Fibroblast of peridontal ligament (primary cell): ENCODE data around the gene ZNF185.
"Not testable (repeated sequence)": the region's sequence is repeated elsewhere in the genome, so short reads cannot be mapped to it uniquely, and the experiment has no call there.

Experiments
- DNase-seq: peaks from one replicate; pipeline ENCODE4 v3.0.0-alpha.2; 2010; ENCODE audit errors: extremely low read depth

ZNF185 gene

GRCh38 chrX:152895724-152896420, 2.0 kb upstream of the ZNF185 start:
- no peak for DNase-seq

DNA sequence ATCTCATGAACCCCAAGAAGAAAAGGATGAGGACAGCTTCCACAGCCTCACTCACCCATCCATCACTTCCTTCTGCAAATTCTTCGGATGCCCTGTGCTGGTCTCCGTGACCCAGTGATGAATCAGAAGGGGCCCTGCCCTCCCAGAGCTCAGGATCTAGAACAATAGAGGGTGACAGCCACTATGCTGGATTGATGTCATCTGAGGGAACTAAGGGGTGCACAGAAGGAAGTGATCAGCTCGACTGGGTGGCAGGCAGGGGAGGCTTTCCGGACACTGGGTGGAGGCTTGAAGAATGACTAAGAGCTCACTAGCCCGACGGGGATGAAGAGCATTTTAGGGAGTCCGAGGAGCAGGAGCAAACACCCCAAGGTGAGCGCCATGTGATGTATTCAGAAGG, 1.4 kb upstream of the ZNF185 start:
- no peak for DNase-seq

DNA sequence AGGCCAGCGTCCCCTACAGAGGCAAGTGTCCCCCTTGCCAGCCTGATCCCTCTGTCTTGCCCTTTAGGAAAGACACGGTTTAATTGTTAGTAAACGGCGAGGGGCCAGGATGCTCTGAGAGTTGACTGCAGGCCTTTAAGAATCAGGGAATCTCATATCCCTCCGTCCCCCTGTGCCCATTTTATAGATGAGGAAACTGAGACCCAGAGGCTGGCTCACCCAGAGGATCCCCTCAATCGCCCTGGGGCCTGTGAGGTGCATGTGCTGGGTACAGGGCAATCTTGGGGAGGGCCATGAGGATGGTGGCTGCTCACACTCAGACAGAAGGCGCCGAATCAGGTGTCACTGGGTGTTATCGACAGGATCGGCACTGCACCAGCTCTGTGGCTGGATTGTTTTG, 575 bp downstream of the ZNF185 start:
- DNase-seq, result no peak

DNA sequence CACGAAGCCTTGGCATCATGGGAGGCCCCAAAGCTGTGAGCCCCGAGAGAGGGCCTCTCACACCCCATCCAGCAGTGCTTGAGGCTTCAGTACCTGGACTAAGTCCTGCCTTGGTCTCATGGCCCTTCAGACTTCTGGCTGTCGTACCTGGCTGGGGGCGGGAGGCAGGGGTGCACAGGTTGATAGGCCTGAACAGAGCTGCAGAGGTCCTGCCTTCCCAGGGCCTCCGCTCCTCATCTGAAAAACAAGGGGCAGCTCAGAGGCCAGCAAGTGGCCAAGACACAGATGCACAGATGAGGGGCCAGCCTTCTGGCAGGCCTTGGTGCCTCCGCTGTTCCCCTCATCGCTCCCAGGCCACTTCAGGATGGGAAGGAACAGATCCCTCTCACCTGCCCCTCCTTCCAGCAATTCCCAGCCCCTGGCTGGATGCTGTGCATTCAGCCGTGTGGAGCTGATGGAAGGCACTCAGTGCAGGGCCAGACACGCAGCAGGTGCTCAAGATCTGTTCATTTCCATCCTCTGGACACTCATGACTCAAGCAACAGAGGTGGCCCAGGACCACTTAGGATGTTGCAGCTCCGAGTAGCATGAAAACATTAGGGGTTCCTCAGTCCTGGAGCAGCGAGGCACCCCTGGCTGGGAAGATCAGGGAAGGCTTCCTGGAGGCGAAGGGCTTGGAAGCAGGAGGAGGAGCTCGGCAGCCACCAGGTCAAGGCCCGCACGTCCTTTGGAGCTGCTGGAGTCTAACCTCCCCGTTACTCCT, 1.4 kb downstream of the ZNF185 start:
- no peak for DNase-seq

- no peak for DNase-seq
These were observed 2.2 kb downstream of the ZNF185 start for GRCh38 chrX:152899874-152900719.

- no peak for DNase-seq
These were observed 3.1 kb downstream of the ZNF185 start for GRCh38 chrX:152900937-152901445.

- DNase-seq, result peak; percentile 25
These were observed 4.1 kb downstream of the ZNF185 start for GRCh38 chrX:152901816-152902501.

- no peak for DNase-seq
These were observed 4.6 kb downstream of the ZNF185 start for GRCh38 chrX:152902502-152902820.

- no peak for DNase-seq
These were observed 5.7 kb downstream of the ZNF185 start for GRCh38 chrX:152903589-152903988.

DNA sequence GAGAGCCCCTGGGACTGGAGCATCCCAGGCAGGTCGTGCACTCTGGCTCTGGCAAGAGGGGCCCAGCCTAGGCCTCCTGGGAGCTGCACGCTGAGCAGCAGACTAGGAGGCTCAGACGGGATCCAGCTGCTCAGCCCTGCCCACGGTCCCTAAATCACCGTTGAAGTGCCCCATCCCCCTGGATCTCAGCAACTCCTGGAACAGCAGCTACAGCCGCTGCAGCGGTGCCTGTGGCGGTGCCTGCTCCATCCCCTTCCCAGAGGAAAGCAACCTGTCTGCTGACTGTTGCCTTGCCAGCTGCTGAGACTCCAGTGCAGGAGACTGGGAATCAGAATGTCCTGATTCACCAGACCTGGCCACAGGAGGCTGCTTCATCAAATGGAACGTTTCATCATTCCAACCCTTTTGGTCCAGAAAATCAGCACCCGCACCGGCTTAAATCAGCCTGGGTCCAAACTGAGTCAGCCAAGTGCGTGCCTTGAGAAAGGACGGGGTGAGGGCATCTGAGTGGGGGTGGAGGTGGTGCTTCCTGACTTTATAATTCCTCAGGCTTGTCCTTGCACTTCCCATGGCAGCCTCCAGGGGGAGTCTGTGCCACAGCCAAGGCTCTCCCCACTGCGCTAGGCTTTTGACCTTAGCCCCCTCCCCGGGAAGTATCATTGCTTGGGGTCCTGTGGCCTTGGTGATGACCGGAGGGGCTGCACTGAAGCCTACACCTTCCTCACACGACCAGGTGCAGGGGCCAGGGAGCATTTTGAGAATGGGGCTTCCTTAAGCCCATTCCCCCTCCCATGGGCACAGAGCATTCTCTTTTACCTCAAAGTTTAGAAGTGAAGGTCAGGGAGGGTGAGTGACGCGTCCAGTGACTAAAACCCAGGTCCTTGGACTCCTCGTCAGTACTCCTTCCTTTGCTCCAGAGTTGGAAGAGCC, 6.5 kb downstream of the ZNF185 start:
- DNase-seq, result peak; percentile 50

- no peak for DNase-seq
These were observed 7.2 kb downstream of the ZNF185 start for GRCh38 chrX:152905081-152905420.

DNA sequence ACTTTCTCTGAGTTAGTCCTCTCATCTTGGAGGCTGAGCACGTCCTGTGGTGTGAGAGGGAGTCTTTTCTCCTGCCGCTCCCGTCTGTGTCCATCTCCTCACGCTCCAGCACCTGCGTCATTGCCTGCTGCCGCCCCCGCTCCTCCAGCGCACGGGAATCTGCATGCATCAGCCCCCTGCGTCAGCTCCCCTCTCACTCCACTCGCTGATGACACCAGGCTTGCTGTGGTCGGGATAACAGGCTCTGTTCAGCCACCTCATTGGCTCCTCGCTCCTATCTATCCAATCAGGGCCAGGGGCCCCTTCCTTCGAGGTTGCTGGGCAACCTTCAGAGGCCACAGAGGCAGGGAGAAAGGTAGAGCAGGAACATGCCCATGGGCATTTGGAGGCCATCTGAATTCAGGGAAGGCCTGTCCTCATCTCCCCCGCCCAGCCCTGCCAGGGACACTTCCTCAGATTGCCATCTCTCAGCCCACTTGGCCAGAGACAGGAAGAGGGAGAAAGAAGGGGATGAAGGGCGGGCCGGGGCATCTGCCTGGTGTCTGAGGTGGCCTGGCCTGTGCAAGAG, 9.3 kb downstream of the ZNF185 start:
- no peak for DNase-seq

DNA sequence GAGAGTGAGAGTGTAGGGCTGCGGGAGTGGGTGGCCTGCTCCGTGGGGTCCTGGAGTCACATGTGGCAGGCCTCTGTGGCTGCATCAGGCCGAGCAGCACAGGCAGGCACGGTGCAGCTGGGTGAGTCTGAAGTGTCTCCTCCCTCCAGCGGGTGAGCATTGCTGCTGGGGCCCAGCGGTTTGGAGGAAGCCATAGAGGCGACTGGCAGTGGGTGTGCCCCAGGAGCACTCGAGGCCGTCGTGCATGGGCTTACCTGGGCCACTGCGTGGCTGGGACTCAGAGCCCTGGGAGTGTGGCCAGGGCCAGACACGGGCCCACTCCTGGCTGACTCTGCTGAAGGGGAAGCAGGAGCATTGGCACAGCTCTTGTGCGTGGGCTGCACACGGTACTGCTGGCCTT, 10.6 kb downstream of the ZNF185 start:
- DNase-seq, result no peak

- DNase-seq, result not testable (repeated sequence)
These were observed 12.2 kb downstream of the ZNF185 start for GRCh38 chrX:152910018-152910417.

- no peak for DNase-seq
These were observed 14.2 kb downstream of the ZNF185 start for GRCh38 chrX:152912106-152912505.

- DNase-seq, result no peak
These were observed 14.8 kb downstream of the ZNF185 start for GRCh38 chrX:152912641-152913040.

- no peak for DNase-seq
These were observed 15.5 kb downstream of the ZNF185 start for GRCh38 chrX:152913346-152913745.

GRCh38 chrX:152913910-152914309, 16.0 kb downstream of the ZNF185 start:
- DNase-seq, result no peak

- peak; percentile 15 for DNase-seq
These were observed 17.8 kb downstream of the ZNF185 start for GRCh38 chrX:152915541-152916241.
